Mucosa of descending colon (tissue), 3 donors: ENCODE measurements around the gene ASH1L. TPM values are rescaled to one million over a fixed set of nuclear protein-coding genes. Genes with fewer than 3 reads are reported as not detected.

Source experiments
- ATAC-seq: fragments of 200-7000 bp; cut with Tn5 transposase; one replicate; pipeline ENCODE4 v1.9.1; 2020; ENCODE audit warnings: mild to moderate bottlenecking, moderate library complexity
- DNase-seq, 3 donors: peaks; one replicate each; pipeline ENCODE4 v3.0.0-alpha.2; 2020
- H3K36me3 ChIP-seq: fragments of 200-600 bp; one replicate; pipeline ENCODE4 v1.8.0; 2021; ENCODE audit warnings: low read depth, mild to moderate bottlenecking
- H3K4me1 ChIP-seq: fragments of 200-600 bp; one replicate; pipeline ENCODE4 v1.8.0; 2021; ENCODE audit warnings: low read depth, mild to moderate bottlenecking
- H3K4me3 ChIP-seq: fragments of 200-600 bp; one replicate; pipeline ENCODE4 v1.8.0; 2021; ENCODE audit warnings: mild to moderate bottlenecking
- H3K9me3 ChIP-seq: fragments of 200-600 bp; one replicate; pipeline ENCODE4 v1.8.0; 2021; ENCODE audit warnings: mild to moderate bottlenecking
- intact Hi-C, 2 donors: fragments of 100-400 bp; cut with DNase I in 1 of 2; cut with micrococcal nuclease in 1 of 2; formaldehyde crosslinking; loops; one replicate each; pipeline versions ENCODE4 v1.11.0 to v1.11.1; 2022; cut with DNase I, micrococcal nuclease
- total RNA-seq, 3 donors: library from RNA; stranded (reverse); fragmentation: NEBNext Ultra II Directional in 2 of 3; extraction: Animal tissue kit (Norgen Biotek cat#: 25700) in 2 of 3; gene quantifications; one replicate each; pipeline versions ENCODE4 v1.2.1 to v1.2.4, GENCODE V29; 2021 to 2023
- TF ChIP-seq, protein P1 (sequence below): fragments of 200-600 bp; IDR thresholded peaks from one replicate; pipeline ENCODE4 v1.8.0; 2022; ENCODE audit warnings: antibody characterized with exemption, mild to moderate bottlenecking
- donor health status: DM: no; HTN: no; CAD: no; lungs with moderate emphysema.
- donor health status: DM: no; HTN: no; CAD: no.
- donor health status: DM: no; HTN: yes; CAD: no.

ASH1L gene
- total RNA-seq, 3 donors from 2014 or later: 50.4 to 100 (median 64.4) TPM

GRCh38 chr1:155383406-155383805 lies 179.2 kb downstream of the ASH1L start:
- intact Hi-C loops: no loop called here
- H3K4me3 ChIP-seq: no peak overlapping the region
- H3K4me1 ChIP-seq: no peaks in the 10 kb centered on the region
- H3K9me3 ChIP-seq: no peaks in the 10 kb centered on the region
- no peak for DNase-seq
- TF ChIP-seq, protein P1, sequence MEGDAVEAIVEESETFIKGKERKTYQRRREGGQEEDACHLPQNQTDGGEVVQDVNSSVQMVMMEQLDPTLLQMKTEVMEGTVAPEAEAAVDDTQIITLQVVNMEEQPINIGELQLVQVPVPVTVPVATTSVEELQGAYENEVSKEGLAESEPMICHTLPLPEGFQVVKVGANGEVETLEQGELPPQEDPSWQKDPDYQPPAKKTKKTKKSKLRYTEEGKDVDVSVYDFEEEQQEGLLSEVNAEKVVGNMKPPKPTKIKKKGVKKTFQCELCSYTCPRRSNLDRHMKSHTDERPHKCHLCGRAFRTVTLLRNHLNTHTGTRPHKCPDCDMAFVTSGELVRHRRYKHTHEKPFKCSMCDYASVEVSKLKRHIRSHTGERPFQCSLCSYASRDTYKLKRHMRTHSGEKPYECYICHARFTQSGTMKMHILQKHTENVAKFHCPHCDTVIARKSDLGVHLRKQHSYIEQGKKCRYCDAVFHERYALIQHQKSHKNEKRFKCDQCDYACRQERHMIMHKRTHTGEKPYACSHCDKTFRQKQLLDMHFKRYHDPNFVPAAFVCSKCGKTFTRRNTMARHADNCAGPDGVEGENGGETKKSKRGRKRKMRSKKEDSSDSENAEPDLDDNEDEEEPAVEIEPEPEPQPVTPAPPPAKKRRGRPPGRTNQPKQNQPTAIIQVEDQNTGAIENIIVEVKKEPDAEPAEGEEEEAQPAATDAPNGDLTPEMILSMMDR: no peak
- ATAC-seq: no peak
- no peaks in the 10 kb centered on the region for H3K36me3 ChIP-seq

GRCh38 chr1:155379631-155380090 lies 182.9 kb downstream of the ASH1L start:
- DNase-seq (no peak), ATAC-seq (no peak)
- H3K4me3 ChIP-seq: no peak overlapping the region
- H3K9me3 ChIP-seq: no peaks in the 10 kb centered on the region
- H3K4me1 ChIP-seq: no peaks in the 10 kb centered on the region
- no peaks in the 10 kb centered on the region for H3K36me3 ChIP-seq
- TF ChIP-seq, protein P1: no peak
- intact Hi-C loops: no loop called here

DNA sequence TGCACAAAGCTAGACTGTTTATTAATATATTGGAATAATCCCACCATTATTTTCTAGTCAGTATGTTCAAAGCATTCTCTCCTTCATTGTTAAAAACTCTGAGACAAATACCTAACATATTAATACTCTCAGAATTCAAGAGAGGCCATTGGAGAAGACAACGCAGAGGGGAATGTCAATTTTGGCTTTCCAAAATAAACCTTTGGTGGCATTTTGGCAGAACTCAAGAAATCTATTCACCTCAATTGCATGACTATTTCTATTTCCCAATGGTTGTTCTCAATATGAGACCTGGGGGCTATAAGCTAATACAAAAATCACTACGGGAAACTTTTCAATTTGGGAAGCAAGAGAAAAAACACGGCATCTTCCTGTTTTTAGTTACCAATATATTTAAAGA lies 183.4 kb downstream of the ASH1L start:
- Histone ChIP-seq H3K4me1 (no peaks in the 10 kb centered on the region), H3K36me3 (no peaks in the 10 kb centered on the region), H3K4me3 (no peak overlapping the region), H3K9me3 (no peaks in the 10 kb centered on the region)
- no peak for DNase-seq
- TF ChIP-seq, protein P1: no peak
- intact Hi-C loops: no loop called here
- ATAC-seq: no peak

DNA sequence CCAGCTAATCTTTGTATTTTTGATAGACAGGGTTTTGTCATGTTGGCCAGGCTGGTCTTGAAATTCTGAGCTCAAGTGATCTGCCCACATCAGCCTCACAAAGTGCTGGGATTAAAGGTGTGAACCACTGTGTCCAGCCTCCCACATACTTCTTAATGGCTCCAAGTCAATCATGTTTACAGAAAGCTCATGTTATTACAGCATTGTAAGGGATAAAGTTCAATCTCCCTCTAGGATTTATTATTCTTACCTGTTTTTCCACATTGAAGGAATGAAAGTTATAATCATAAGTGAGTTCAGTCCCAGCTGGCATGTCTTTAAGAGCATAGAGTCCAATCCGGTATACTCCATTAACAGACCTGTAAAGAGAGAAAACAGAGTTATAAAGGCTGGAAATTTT lies 202.6 kb downstream of the ASH1L start:
- H3K36me3 ChIP-seq: peaks cover 5% of the 10 kb centered on the region
- intact Hi-C loops: no loop called here
- TF ChIP-seq, protein P1: no peak
- peak in 1 of 3 donors; percentile 6 for DNase-seq
- no peaks in the 10 kb centered on the region for H3K9me3 ChIP-seq
- no peak overlapping the region for H3K4me3 ChIP-seq
- H3K4me1 ChIP-seq: no peaks in the 10 kb centered on the region
- ATAC-seq: peak; percentile 68

GRCh38 chr1:155352631-155353030 lies 210.0 kb downstream of the ASH1L start:
- DNase-seq: no peak
- no peaks in the 10 kb centered on the region for H3K4me1 ChIP-seq
- H3K9me3 ChIP-seq: no peaks in the 10 kb centered on the region
- no peak overlapping the region for H3K4me3 ChIP-seq
- intact Hi-C loops: no loop called here
- H3K36me3 ChIP-seq: peaks cover 26% of the 10 kb centered on the region
- no peak for ATAC-seq
- TF ChIP-seq, protein P1: no peak

- Histone ChIP-seq H3K9me3 (no peaks in the 10 kb centered on the region), H3K36me3 (peaks cover 19% of the 10 kb centered on the region), H3K4me3 (no peak overlapping the region), H3K4me1 (no peaks in the 10 kb centered on the region)
- ATAC-seq (no peak), DNase-seq (no peak)
- intact Hi-C loops: no loop called here
- TF ChIP-seq, protein P1: no peak
Measured at GRCh38 chr1:155342842-155343241, 219.8 kb downstream of the ASH1L start.
